Activated T-cell treated with anti-CD3 and anti-CD28 coated beads, Interleukin-2, amount 50 U/mL, for 4 hours (primary cell): Measurements from ENCODE around the gene RRM2. TPM values are rescaled to one million over a fixed set of nuclear protein-coding genes. Genes with fewer than 3 reads are reported as not detected.
"Not testable (repeated sequence)": the region's sequence is repeated elsewhere in the genome, so short reads cannot be mapped to it uniquely, and the experiment has no call there.

Experiments used
- ATAC-seq, 2 donors: fragments of 200-7000 bp; cut with Tn5 transposase; one replicate each; pipeline ENCODE4 v1.10.0; 2021
- DNase-seq: peaks from one replicate; pipeline ENCODE4 v3.0.0-alpha.2; 2020
- H3K27me3 Mint-ChIP-seq: one replicate; pipeline ENCODE4 v1.8.0; 2021; ENCODE audit warnings: low read depth, mixed read lengths
- H3K36me3 Mint-ChIP-seq: one replicate; pipeline ENCODE4 v1.8.0; 2022; ENCODE audit warnings: mixed read lengths; ENCODE audit not compliant: insufficient read depth
- H3K4me1 Mint-ChIP-seq: one replicate; pipeline ENCODE4 v1.8.0; 2021; ENCODE audit warnings: low read depth, mixed read lengths
- H3K4me3 Mint-ChIP-seq: one replicate; pipeline ENCODE4 v1.8.0; 2021; ENCODE audit warnings: mild to moderate bottlenecking, moderate library complexity, mixed read lengths
- H3K9me3 Mint-ChIP-seq: one replicate; pipeline ENCODE4 v1.8.0; 2021; ENCODE audit warnings: mixed read lengths
- total RNA-seq, 3 donors: library from RNA; stranded (reverse); gene quantifications; one replicate each; pipeline ENCODE4 v1.2.1, GENCODE V29; 2021

RRM2 gene
- total RNA-seq, 3 donors from 2014 or later = 40.9 to 54.9 (median 51.6) TPM

DNA sequence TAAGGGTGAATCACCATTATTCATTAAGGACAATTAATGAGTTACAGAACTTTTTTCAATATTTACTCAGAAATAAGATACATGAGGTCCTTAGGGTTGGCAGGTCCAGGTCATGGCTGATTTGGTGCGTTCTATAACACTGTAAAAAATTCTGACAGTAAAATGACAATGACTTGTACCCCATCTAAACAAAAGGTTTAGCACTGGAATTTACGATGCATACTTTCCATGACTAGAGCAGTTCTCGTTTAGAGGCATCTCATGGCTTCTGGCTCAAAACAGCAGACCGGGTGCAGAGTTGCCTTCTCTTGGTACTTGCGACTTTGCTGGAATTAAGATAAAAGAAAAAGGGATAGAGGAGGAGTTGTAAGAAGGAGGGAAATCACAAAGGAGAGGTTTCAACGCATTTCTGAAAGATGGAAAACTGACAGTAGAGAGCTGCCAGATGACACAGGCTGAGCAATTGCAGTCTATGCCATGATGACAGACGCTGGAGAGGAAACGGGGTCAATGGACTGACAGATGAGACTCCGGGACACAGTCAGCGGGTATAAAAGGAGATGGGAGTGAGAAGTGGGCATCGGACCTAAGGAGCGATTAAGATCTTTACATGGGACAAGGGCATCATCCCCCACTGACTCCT is 38.2 kb upstream of the RRM2 start:
- Mint-ChIP-seq H3K27me3 (peaks cover 67% of the 10 kb centered on the region), H3K4me1 (peaks cover 7% of the 10 kb centered on the region), H3K36me3 (no peaks in the 10 kb centered on the region), H3K4me3 (no peak overlapping the region), H3K9me3 (no peaks in the 10 kb centered on the region)
- ATAC-seq (no peak), DNase-seq (no peak)

DNA sequence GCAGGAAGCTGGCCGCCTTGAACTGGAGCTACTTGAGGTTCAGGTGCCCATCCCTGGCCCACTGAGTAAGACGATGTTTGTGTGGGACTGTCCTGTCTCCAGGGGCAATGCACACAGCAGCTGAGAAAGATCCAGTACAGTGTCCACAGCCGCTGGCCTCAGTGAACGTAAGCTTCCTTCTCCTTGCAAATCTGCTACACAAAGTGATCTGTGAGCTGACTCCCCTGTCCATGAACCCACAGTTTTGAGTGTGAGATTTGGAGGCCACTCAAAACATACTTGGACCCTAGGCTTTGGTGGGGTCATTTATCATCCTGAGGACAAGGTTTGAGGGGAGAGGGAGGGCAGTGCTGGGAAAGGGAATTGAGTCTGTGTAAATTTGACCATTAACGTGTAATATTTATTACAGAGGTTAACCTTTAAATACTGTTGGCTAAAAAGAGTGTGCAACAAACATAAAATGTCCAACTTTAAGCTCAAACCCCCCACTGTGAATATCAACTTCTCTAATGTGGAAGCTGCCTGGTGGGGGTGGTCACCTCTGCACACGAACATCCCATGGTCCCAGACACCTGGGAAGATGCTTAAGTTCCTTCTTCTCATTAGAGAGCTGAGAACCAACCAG is 37.4 kb upstream of the RRM2 start:
- Mint-ChIP-seq H3K4me3 (no peak overlapping the region), H3K27me3 (peaks cover 72% of the 10 kb centered on the region), H3K4me1 (peaks cover 7% of the 10 kb centered on the region), H3K36me3 (no peaks in the 10 kb centered on the region), H3K9me3 (no peaks in the 10 kb centered on the region)
- ATAC-seq (no peak), DNase-seq (no peak)

DNA sequence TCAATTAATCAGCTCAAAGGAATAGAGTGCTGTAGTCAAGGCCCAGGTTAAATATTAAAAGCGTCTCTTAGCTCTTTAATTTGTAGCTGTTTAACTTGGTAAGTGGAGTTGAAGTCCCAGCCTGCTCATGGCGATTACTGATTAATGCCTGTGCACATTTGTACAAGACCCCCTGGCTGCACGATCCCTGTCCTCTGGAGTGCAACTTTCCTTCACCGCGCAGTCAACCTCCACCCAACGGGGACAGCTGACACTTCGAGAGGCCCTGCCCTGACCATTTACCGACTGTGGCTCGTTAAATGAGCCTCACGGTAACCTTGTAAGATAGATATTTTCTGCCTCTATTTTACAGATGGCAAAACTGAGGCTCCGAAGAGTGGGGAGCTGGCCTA is 36.9 kb upstream of the RRM2 start:
- Mint-ChIP-seq H3K27me3 (peaks cover 77% of the 10 kb centered on the region), H3K36me3 (no peaks in the 10 kb centered on the region), H3K4me3 (no peak overlapping the region)

DNA sequence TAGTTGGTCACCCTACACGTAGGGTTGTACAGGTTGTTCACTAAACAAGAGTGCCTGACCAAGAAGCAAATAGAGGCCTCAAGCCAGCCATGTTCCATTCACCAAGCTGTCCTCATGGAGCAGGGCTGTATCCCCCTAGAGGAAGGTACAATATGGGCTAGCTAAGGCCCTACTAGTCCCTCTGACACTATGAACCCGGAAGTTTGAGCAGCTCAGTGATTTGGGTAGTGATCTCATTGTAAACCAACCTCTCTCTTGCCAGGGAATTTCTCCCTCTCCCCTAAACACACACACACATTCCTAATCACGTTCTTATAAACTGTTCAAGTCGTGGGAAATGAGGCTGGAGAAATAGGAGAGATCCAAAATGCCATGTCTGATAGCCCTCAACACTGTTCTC is 35.6 kb upstream of the RRM2 start:
- no peaks in the 10 kb centered on the region for H3K9me3 Mint-ChIP-seq
- DNase-seq (no peak), ATAC-seq (no peak)
- H3K4me1 Mint-ChIP-seq = peaks cover 3% of the 10 kb centered on the region
- no peak overlapping the region for H3K4me3 Mint-ChIP-seq
- peaks cover 76% of the 10 kb centered on the region for H3K27me3 Mint-ChIP-seq
- H3K36me3 Mint-ChIP-seq = no peaks in the 10 kb centered on the region

More for the DNA sequence above, 36.9 kb upstream of the RRM2 start:
- ATAC-seq = no peak
- Mint-ChIP-seq H3K9me3 (no peaks in the 10 kb centered on the region), H3K4me1 (peaks cover 7% of the 10 kb centered on the region)
- DNase-seq = no peak

DNA sequence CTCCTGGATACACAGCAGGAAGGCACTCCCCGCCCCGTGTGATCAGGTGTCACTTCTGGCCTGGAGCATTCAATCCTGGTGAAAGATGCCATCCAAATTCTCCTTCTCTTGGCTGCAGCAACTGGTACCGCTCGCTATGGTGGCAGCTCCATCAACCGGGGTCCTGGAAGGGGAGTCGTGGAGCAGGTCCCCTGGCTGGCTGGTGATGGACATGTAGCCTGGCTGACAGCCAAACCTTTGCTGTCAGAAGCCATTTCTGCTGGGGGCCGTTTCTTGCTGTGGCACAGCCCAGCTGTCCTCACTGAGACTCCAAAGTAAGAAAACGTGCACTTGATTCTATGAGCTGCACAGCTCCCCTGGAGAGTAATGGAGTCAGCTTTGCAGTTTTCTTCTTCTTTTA is 35.2 kb upstream of the RRM2 start:
- Mint-ChIP-seq H3K36me3 (no peaks in the 10 kb centered on the region), H3K4me1 (peaks cover 3% of the 10 kb centered on the region), H3K4me3 (no peak overlapping the region), H3K9me3 (no peaks in the 10 kb centered on the region), H3K27me3 (peaks cover 76% of the 10 kb centered on the region)
- ATAC-seq (no peak), DNase-seq (no peak)

DNA sequence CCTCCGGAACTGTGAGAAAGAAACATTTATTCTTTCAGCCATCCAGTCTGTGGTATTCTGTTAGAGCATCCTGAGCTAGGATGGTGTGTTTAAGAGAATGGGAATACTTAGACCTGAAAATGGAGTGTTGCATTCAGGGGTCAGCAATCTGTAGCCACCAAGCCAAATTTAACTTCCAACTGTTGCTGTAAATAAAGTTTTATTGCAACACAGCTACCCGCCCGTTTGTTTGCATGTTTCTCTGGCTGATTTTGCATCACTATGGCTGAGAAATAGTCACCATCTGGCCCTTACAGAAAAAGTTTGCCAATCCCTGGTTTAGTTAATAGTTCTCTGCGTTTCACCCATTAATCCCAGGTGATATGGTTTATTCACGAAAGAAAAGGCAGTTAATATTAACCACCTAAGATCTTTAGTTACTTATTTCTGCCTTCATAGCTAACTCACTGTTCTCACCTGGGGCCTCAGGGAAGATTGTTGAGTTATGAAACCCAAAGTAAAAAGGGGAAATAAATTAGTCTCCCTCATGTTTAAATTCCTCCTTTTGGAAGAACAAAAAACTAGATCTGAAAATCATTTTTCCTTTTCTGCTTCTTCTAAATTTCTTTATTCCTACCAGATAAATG is 32.9 kb upstream of the RRM2 start:
- Mint-ChIP-seq H3K9me3 (no peaks in the 10 kb centered on the region), H3K4me1 (peaks cover 3% of the 10 kb centered on the region), H3K4me3 (no peak overlapping the region)

DNA sequence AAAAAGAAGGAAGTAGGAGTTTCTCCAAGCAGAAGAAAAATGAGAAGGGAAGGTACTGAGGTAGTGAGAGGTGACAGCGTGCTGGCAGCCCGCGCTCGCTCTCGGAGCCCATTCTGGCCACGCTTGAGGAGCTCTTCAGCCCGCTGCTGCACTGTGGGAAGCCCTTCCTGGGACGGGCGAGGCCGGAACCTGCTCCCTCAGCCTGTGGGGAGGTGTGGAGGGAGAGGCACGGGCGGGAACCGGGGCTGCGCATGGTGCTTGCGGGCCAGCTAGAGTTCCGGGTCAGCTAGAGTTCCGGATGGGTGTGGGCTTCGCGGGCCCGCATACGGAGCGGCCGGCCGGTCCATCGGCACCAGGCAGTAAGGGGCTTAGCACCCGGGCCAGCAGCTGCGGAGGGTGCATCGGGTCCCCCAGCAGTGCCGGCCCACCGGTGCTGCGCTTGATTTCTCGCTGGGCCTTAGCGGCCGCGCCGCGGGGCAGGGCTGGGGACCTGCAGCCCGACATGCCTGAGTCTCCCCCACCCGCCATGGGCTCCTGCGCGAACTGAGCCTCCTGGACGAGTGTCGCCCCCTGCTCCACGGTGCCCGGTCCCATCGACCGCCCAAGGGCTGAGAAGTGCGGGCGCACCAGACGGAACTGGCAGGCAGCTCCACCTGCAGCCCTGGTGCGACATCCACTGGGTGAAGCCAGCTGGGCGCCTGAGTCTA is 31.2 kb upstream of the RRM2 start:
- peaks cover 3% of the 10 kb centered on the region for H3K4me1 Mint-ChIP-seq
- no peaks in the 10 kb centered on the region for H3K9me3 Mint-ChIP-seq
- DNase-seq (peak; percentile 20), ATAC-seq (peak; percentile 55 to 65)
- H3K27me3 Mint-ChIP-seq = peaks cover 75% of the 10 kb centered on the region
- H3K36me3 Mint-ChIP-seq = no peaks in the 10 kb centered on the region
- H3K4me3 Mint-ChIP-seq = peak overlapping the region; percentile 66

More for the DNA sequence above, 32.9 kb upstream of the RRM2 start:
- H3K27me3 Mint-ChIP-seq = peaks cover 74% of the 10 kb centered on the region
- no peak for DNase-seq
- H3K36me3 Mint-ChIP-seq = no peaks in the 10 kb centered on the region
- no peak for ATAC-seq

DNA sequence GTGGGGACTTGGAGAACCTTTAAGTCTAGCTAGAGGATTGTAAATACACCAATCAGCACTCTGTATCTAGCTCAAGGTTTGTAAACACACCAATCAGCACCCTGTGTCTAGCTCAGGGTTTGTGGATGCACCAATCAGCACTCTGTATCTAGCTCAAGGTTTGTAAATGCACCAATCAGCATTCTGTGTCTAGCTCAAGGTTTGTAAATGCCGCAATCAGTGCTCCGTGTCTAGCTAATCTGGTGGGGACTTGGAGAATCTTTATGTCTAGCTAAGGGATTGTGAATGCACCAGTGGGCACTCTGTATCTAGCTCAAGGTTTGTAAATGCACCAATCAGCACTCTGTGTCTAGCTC is 30.7 kb upstream of the RRM2 start:
- peaks cover 71% of the 10 kb centered on the region for H3K27me3 Mint-ChIP-seq
- H3K4me3 Mint-ChIP-seq = peak overlapping the region; percentile 29
- H3K9me3 Mint-ChIP-seq, H3K36me3 Mint-ChIP-seq, H3K4me1 Mint-ChIP-seq, DNase-seq, ATAC-seq: not testable (repeated sequence)

DNA sequence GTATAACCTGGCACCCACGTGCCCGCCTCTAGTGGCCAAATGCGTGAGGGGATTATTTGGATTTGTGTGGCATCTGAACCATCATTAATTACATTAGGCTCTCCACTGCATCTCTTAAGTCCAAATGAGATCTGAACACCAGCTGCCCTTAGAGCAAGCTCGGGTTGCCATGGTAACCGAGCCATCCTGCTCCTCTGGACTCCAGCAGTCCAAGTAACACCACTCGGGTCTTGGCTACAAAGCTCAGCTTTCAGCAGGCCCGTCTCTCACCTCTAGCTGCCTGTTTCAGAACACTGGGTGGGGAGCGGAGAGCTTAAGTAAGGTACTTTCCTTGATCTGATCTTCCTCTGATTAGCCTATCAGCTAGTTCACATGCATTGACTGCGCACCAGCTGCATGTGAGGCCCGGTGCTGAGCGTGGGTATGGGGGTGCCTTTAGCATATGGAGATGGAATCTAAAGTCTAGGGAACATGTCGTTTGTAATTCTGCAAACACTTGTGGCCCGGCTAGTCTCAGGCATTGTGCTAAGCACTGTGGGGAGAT is 28.2 kb upstream of the RRM2 start:
- peaks cover 68% of the 10 kb centered on the region for H3K27me3 Mint-ChIP-seq
- ATAC-seq (no peak), DNase-seq (no peak)
- H3K4me3 Mint-ChIP-seq = no peak overlapping the region
- no peaks in the 10 kb centered on the region for H3K36me3 Mint-ChIP-seq
- no peaks in the 10 kb centered on the region for H3K9me3 Mint-ChIP-seq
- H3K4me1 Mint-ChIP-seq = peaks cover 3% of the 10 kb centered on the region

DNA sequence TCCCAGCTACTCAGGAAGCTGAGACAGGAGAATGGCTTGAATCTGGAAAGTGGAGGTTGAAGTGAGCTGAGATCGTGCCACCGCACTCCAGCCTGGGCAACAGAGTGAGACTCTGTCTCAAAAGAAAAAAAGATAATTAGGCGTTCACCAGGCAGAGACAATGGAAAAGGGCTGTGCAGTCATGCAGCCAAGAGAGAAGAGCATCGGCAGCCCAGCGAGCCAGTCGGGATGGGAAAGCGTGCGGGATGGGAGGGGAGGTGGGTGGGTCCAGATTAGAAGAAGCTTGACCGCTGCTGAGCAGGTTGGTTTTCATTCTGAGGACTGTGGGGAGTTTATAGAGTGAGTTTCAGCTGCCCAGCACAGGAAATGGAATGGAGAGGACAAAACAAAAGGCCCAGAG is 27.4 kb upstream of the RRM2 start:
- Mint-ChIP-seq H3K27me3 (peaks cover 63% of the 10 kb centered on the region), H3K36me3 (no peaks in the 10 kb centered on the region), H3K4me1 (peaks cover 3% of the 10 kb centered on the region), H3K9me3 (no peaks in the 10 kb centered on the region), H3K4me3 (no peak overlapping the region)
- DNase-seq (no peak), ATAC-seq (no peak)

DNA sequence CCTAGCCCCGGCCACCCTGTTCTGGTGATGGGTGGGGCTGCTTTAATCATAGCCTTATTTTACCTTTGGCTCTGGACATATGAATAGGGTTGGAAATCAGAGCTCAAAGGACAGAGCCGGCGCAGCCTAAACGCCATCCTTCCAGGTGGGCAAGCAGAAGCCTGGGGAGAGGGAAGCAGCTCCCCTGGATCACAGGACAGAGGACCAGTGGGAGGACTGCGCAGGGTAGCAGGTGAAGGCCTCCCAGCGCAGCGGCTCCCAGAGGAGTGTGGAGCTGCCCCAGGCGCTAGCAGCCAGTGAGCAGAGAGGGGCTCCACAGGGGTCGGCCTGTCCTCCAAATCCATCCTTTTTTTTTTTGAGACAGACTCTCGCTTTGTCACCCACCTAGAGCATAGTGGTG is 25.9 kb upstream of the RRM2 start:
- H3K9me3 Mint-ChIP-seq = no peaks in the 10 kb centered on the region
- ATAC-seq (no peak), DNase-seq (no peak)
- no peaks in the 10 kb centered on the region for H3K36me3 Mint-ChIP-seq
- H3K4me1 Mint-ChIP-seq = no peaks in the 10 kb centered on the region
- no peak overlapping the region for H3K4me3 Mint-ChIP-seq
- peaks cover 51% of the 10 kb centered on the region for H3K27me3 Mint-ChIP-seq

DNA sequence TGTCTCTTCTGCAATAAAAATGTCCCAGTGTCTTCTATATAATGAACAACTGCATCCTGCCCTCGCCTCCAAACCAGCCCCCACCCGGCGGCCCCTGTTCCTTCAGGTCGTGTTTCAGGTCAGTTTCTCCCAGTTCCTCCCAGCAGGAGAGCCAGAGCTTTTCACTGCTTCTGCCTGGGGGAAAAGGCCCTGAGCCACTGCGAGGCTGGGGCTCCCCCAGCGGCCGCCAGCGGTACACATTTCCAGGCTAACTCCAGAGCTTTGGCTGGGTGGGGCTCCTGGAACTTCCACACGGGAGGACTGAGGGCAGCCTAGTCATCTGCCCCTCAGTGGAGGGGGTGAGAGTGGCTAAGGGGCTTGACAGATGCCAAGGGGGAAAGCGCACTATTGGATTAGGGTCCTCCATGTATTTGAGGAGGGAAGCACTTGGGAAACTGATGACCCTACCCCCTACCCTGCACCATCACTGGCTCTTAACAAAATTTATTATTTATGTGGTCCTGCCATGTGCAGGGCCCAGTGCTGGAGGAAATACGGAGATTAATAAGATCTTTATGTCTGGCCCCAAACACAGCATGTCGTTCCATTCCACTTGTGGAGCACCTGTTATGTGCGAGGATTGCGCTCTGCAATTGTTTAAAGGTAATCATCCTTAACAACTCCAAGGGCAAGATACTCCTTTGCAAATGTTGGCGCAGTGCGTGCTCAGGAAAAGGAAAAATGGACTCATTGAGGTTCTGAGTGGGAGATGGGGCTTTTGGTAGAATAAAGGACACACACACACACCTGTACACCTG is 25.0 kb upstream of the RRM2 start:
- H3K36me3 Mint-ChIP-seq = no peaks in the 10 kb centered on the region
- ATAC-seq (peak; percentile 88 to 90), DNase-seq (peak; percentile 27)
- H3K27me3 Mint-ChIP-seq = peaks cover 44% of the 10 kb centered on the region
- H3K4me3 Mint-ChIP-seq = no peak overlapping the region
- no peaks in the 10 kb centered on the region for H3K4me1 Mint-ChIP-seq
- no peaks in the 10 kb centered on the region for H3K9me3 Mint-ChIP-seq

DNA sequence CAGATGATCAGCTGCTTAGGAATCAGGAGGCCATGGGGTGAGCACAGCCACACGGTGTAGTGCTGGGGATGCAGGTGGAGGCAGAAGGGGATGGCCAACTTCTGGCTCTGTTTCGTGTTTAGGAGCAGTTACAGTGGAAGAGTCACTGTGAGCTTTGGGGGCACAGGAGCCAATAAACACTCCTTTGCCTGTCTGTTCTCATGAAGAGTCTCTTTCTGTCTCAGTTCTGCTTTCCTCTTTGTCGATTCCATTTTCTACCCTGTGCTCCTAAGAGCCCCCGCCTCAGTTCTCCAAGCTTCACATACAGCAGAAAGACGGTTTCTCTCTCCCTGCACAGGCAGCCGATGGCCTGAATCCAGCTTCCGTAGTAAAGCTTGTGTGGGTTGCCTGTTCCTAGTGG is 21.0 kb upstream of the RRM2 start:
- DNase-seq (no peak), ATAC-seq (no peak)
- H3K27me3 Mint-ChIP-seq = peaks cover 12% of the 10 kb centered on the region
- H3K4me1 Mint-ChIP-seq = no peaks in the 10 kb centered on the region
- H3K9me3 Mint-ChIP-seq = peaks cover 2% of the 10 kb centered on the region
- no peak overlapping the region for H3K4me3 Mint-ChIP-seq
- H3K36me3 Mint-ChIP-seq = no peaks in the 10 kb centered on the region

DNA sequence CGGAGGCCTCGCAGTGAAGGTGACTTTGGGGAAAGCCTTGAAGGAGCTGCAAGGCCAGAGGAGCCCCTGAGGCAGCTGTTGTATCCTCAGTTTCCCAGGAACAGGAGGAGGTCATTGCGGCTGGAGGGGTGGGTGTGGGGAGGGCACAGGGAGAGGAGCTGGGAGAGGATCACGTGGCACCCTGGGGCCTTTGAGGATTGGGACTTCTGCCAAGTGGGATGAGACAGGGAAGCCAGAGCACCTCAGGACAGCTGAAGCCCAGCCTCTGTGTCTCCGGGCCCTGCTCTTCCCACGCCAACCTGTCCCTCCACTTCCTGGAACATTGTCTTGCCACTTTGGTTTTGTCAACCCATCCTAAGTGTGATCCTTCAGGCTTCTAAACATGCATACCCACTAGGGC is 19.4 kb upstream of the RRM2 start:
- peaks cover 3% of the 10 kb centered on the region for H3K27me3 Mint-ChIP-seq
- H3K36me3 Mint-ChIP-seq = no peaks in the 10 kb centered on the region
- H3K4me3 Mint-ChIP-seq = no peak overlapping the region
- DNase-seq = no peak
- no peaks in the 10 kb centered on the region for H3K4me1 Mint-ChIP-seq
- no peak for ATAC-seq
- peaks cover 9% of the 10 kb centered on the region for H3K9me3 Mint-ChIP-seq
